Adrenal gland (tissue), 5 donors: ENCODE results near the gene MORF4L1.

ENCODE experiments used
- POLR2A ChIP-seq, 2 donors: fragments of 450-650 bp; IDR thresholded peaks; one replicate each; pipeline ENCODE4 v1.6.1; 2017; ENCODE audit warnings: antibody characterized with exemption in 2 of 2, mild to moderate bottlenecking in 2 of 2, moderate library complexity in 1 of 2
- TF ChIP-seq, protein P1 (sequence below), 6 experiments: fragments of 450-650 bp in 4 of 6; fragments of 200-600 bp in 2 of 6; sonication (generic) in 1 of 6; IDR thresholded peaks; 1 replicate in 5 of 6; 2 replicates in 1 of 6; pipeline versions ENCODE4 v1.5.1 to v1.8.0; 2016 to 2021; ENCODE audit warnings: antibody characterized with exemption in 6 of 6, mild to moderate bottlenecking in 2 of 6, moderate library complexity in 1 of 6
- donor health status: DM: no; HTN: no; CAD: no.

DNA sequence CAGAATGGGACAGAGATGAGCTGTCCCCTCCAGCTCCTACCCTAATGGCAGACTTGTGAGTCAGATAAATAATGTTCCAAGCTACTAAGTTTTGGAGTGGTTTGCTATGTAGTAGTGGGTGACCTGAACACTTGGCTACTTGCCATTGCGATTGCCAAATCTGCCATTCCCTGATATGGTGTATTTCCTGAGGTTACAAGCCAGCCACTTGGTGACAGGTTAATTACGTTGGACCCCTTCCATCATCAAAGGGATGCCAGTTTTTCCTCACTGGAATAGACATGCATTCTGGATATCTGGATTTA lies 33.6 kb downstream of the MORF4L1 start:
- TF ChIP-seq POLR2A (IDR thresholded peaks at IDR 0.05) = no peak
- TF ChIP-seq, protein P1, sequence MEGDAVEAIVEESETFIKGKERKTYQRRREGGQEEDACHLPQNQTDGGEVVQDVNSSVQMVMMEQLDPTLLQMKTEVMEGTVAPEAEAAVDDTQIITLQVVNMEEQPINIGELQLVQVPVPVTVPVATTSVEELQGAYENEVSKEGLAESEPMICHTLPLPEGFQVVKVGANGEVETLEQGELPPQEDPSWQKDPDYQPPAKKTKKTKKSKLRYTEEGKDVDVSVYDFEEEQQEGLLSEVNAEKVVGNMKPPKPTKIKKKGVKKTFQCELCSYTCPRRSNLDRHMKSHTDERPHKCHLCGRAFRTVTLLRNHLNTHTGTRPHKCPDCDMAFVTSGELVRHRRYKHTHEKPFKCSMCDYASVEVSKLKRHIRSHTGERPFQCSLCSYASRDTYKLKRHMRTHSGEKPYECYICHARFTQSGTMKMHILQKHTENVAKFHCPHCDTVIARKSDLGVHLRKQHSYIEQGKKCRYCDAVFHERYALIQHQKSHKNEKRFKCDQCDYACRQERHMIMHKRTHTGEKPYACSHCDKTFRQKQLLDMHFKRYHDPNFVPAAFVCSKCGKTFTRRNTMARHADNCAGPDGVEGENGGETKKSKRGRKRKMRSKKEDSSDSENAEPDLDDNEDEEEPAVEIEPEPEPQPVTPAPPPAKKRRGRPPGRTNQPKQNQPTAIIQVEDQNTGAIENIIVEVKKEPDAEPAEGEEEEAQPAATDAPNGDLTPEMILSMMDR (IDR thresholded peaks at IDR 0.05) = no peak
